ENCODE measurements around the gene ATP2B2. TPM values are rescaled to one million over a fixed set of nuclear protein-coding genes. Genes with fewer than 3 reads are reported as not detected.

The ATP2B2 gene
- total RNA-seq, 1 donor from 2014 or later, result not detected

GRCh38 chr3:10515396-10515795 lies 10.0 kb upstream of the ATP2B2 start:
- TF ChIP-seq CTCF (IDR thresholded peaks at IDR 0.05; ENCODE audit: borderline replicate concordance), result no peak
- peaks cover 34% of the 10 kb centered on the region for H3K4me1 ChIP-seq
- no peaks in the 10 kb centered on the region for H3K9me3 ChIP-seq (replicated peaks)
- no peak for DNase-seq
- peaks cover 21% of the 10 kb centered on the region for H3K27me3 ChIP-seq (ENCODE audit: low read depth)
- intact Hi-C loops (cut with micrococcal nuclease), result no loop called here
- no peak overlapping the region for H3K4me3 ChIP-seq
- no peak overlapping the region for H3K27ac ChIP-seq (replicated peaks)
- H3K36me3 ChIP-seq, result no peaks in the 10 kb centered on the region

- Histone ChIP-seq H3K27ac (replicated peaks) (no peak overlapping the region), H3K27me3 (ENCODE audit: low read depth) (peaks cover 18% of the 10 kb centered on the region), H3K4me1 (peaks cover 33% of the 10 kb centered on the region), H3K4me3 (no peak overlapping the region), H3K9me3 (replicated peaks) (no peaks in the 10 kb centered on the region), H3K36me3 (no peaks in the 10 kb centered on the region)
- no peak for DNase-seq
- intact Hi-C loops (cut with micrococcal nuclease), result no loop called here
- no peak for TF ChIP-seq CTCF (IDR thresholded peaks at IDR 0.05; ENCODE audit: borderline replicate concordance)
Observed at GRCh38 chr3:10514407-10515069, 9.2 kb upstream of the ATP2B2 start.

GRCh38 chr3:10513306-10513705 lies 7.9 kb upstream of the ATP2B2 start:
- Histone ChIP-seq H3K9me3 (replicated peaks) (no peaks in the 10 kb centered on the region), H3K4me1 (peaks cover 22% of the 10 kb centered on the region), H3K36me3 (no peaks in the 10 kb centered on the region), H3K27ac (replicated peaks) (no peak overlapping the region), H3K27me3 (ENCODE audit: low read depth) (peaks cover 24% of the 10 kb centered on the region), H3K4me3 (no peak overlapping the region)
- DNase-seq, result no peak
- intact Hi-C loops (cut with micrococcal nuclease), result no loop called here
- no peak for TF ChIP-seq CTCF (IDR thresholded peaks at IDR 0.05; ENCODE audit: borderline replicate concordance)

GRCh38 chr3:10512687-10513086 lies 7.3 kb upstream of the ATP2B2 start:
- peaks cover 25% of the 10 kb centered on the region for H3K27me3 ChIP-seq (ENCODE audit: low read depth)
- no peaks in the 10 kb centered on the region for H3K9me3 ChIP-seq (replicated peaks)
- no peaks in the 10 kb centered on the region for H3K36me3 ChIP-seq
- intact Hi-C loops (cut with micrococcal nuclease), result no loop called here
- H3K4me1 ChIP-seq, result peaks cover 16% of the 10 kb centered on the region
- DNase-seq, result no peak
- no peak overlapping the region for H3K4me3 ChIP-seq
- no peak overlapping the region for H3K27ac ChIP-seq (replicated peaks)
- TF ChIP-seq CTCF (IDR thresholded peaks at IDR 0.05; ENCODE audit: borderline replicate concordance), result no peak

- no peak overlapping the region for H3K4me3 ChIP-seq
- no peak overlapping the region for H3K27ac ChIP-seq (replicated peaks)
- peaks cover 8% of the 10 kb centered on the region for H3K4me1 ChIP-seq
- peaks cover 33% of the 10 kb centered on the region for H3K27me3 ChIP-seq (ENCODE audit: low read depth)
- no peak for TF ChIP-seq CTCF (IDR thresholded peaks at IDR 0.05; ENCODE audit: borderline replicate concordance)
- DNase-seq, result no peak
- intact Hi-C loops (cut with micrococcal nuclease), result no loop called here
- no peaks in the 10 kb centered on the region for H3K9me3 ChIP-seq (replicated peaks)
- H3K36me3 ChIP-seq, result no peaks in the 10 kb centered on the region
Observed at GRCh38 chr3:10511809-10512494, 6.6 kb upstream of the ATP2B2 start.
